KOPT-K1 (cell line): ENCODE results near the gene PKHD1.

Source experiments
- H3K27ac ChIP-seq: fragments of 200-600 bp; sonication (generic); 2 replicates; pipeline ENCODE4 v1.5.1; 2016; ENCODE audit warnings: antibody characterized with exemption, mild to moderate bottlenecking, low read depth, low read length; ENCODE audit not compliant: poor library complexity, severe bottlenecking
- H3K36me3 ChIP-seq: fragments of 200-600 bp; sonication (generic); 2 replicates; pipeline ENCODE4 v1.5.1; 2017; ENCODE audit warnings: antibody characterized with exemption, mild to moderate bottlenecking, low read length, moderate library complexity; ENCODE audit not compliant: insufficient read depth
- H3K9me3 ChIP-seq: fragments of 200-600 bp; sonication (generic); 2 replicates; pipeline ENCODE4 v1.5.1; 2017; ENCODE audit warnings: antibody characterized with exemption, low read length, mild to moderate bottlenecking; ENCODE audit not compliant: insufficient read depth, poor library complexity, severe bottlenecking

PKHD1 gene

GRCh38 chr6:52074716-52075115 lies 12.7 kb downstream of the PKHD1 start:
- no peaks in the 10 kb centered on the region for H3K9me3 ChIP-seq
- no peaks in the 10 kb centered on the region for H3K36me3 ChIP-seq
- no peak overlapping the region for H3K27ac ChIP-seq

- H3K36me3 ChIP-seq, result no peaks in the 10 kb centered on the region
- H3K27ac ChIP-seq, result no peak overlapping the region
- H3K9me3 ChIP-seq, result no peaks in the 10 kb centered on the region
Measured at GRCh38 chr6:52074155-52074554, 13.3 kb downstream of the PKHD1 start.

GRCh38 chr6:52065621-52066020 lies 21.8 kb downstream of the PKHD1 start:
- Histone ChIP-seq H3K9me3 (no peaks in the 10 kb centered on the region), H3K36me3 (no peaks in the 10 kb centered on the region), H3K27ac (no peak overlapping the region)

GRCh38 chr6:52063584-52064344 lies 23.6 kb downstream of the PKHD1 start:
- Histone ChIP-seq H3K27ac (peak overlapping the region; percentile 54), H3K36me3 (no peaks in the 10 kb centered on the region), H3K9me3 (no peaks in the 10 kb centered on the region)

GRCh38 chr6:52061481-52061880 lies 25.9 kb downstream of the PKHD1 start:
- H3K36me3 ChIP-seq, result no peaks in the 10 kb centered on the region
- no peaks in the 10 kb centered on the region for H3K9me3 ChIP-seq
- H3K27ac ChIP-seq, result no peak overlapping the region

GRCh38 chr6:52059821-52060220 lies 27.6 kb downstream of the PKHD1 start:
- Histone ChIP-seq H3K27ac (no peak overlapping the region), H3K9me3 (no peaks in the 10 kb centered on the region), H3K36me3 (no peaks in the 10 kb centered on the region)

- H3K27ac ChIP-seq, result no peak overlapping the region
Measured at GRCh38 chr6:52055451-52055850, 32.0 kb downstream of the PKHD1 start.

GRCh38 chr6:52053038-52053695 lies 34.2 kb downstream of the PKHD1 start:
- Histone ChIP-seq H3K36me3 (no peaks in the 10 kb centered on the region), H3K27ac (no peak overlapping the region), H3K9me3 (no peaks in the 10 kb centered on the region)

More at GRCh38 chr6:52055451-52055850, 32.0 kb downstream of the PKHD1 start:
- H3K9me3 ChIP-seq, result no peaks in the 10 kb centered on the region
- no peaks in the 10 kb centered on the region for H3K36me3 ChIP-seq

GRCh38 chr6:52050051-52050405 lies 37.4 kb downstream of the PKHD1 start:
- Histone ChIP-seq H3K9me3 (no peaks in the 10 kb centered on the region), H3K36me3 (no peaks in the 10 kb centered on the region), H3K27ac (no peak overlapping the region)

GRCh38 chr6:52049252-52050050 lies 38.0 kb downstream of the PKHD1 start:
- no peak overlapping the region for H3K27ac ChIP-seq
- no peaks in the 10 kb centered on the region for H3K9me3 ChIP-seq
- no peaks in the 10 kb centered on the region for H3K36me3 ChIP-seq

- no peaks in the 10 kb centered on the region for H3K36me3 ChIP-seq
- no peaks in the 10 kb centered on the region for H3K9me3 ChIP-seq
- H3K27ac ChIP-seq, result no peak overlapping the region
Measured at GRCh38 chr6:52046456-52046855, 41.0 kb downstream of the PKHD1 start.

GRCh38 chr6:52045481-52045880 lies 41.9 kb downstream of the PKHD1 start:
- no peaks in the 10 kb centered on the region for H3K36me3 ChIP-seq
- no peak overlapping the region for H3K27ac ChIP-seq
- H3K9me3 ChIP-seq, result no peaks in the 10 kb centered on the region

GRCh38 chr6:52045033-52045432 lies 42.4 kb downstream of the PKHD1 start:
- Histone ChIP-seq H3K27ac (no peak overlapping the region), H3K36me3 (no peaks in the 10 kb centered on the region), H3K9me3 (no peaks in the 10 kb centered on the region)

- H3K9me3 ChIP-seq, result no peaks in the 10 kb centered on the region
- no peak overlapping the region for H3K27ac ChIP-seq
- no peaks in the 10 kb centered on the region for H3K36me3 ChIP-seq
Measured at GRCh38 chr6:52042141-52042885, 45.1 kb downstream of the PKHD1 start.

- Histone ChIP-seq H3K9me3 (no peaks in the 10 kb centered on the region), H3K27ac (no peak overlapping the region), H3K36me3 (no peaks in the 10 kb centered on the region)
Measured at GRCh38 chr6:52041134-52041533, 46.3 kb downstream of the PKHD1 start.
